NCI-H2196 treated with DMSO at 0.1 percent for 48 hours (cell line): ENCODE results near the gene AFF1.
"Not testable (repeated sequence)": the region's sequence is repeated elsewhere in the genome, so short reads cannot be mapped to it uniquely, and the experiment has no call there.

Source experiments
- DNase-seq: peaks from one replicate; lab custom pipeline; 2025; ENCODE audit not compliant: unreplicated experiment; lab: John Stamatoyannopoulos, UW

The AFF1 gene

DNA sequence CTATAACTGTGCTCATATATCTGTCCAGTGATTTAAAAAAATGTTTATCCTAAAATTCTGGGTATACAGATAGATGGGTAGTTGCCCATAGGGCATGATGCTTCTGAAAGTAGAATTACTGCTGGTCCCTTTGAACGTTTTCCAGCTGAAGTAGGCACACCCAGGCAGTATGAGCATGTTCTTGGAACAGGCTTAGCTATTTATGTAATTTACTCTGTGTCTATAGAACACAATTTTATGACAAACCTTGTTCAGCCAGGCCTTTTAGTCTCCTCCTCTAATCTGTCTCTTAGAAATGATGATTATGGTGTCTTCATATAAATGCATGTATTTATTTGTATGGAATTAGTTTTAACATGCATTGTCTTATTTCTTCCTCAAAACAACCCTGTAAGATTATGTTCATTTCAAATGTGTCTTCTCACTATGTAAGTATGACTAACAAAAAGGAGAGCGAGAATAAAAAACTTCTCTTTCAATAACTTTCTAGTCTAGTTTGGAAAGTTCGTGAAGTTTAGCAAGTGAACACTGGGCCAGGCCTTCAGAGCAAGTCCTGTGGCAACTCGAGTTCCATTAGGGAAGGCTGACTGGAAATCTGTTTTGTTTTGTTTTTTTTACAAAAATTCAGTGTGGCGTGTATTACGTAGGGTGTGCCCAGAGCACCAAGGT is 142.0 kb downstream of the AFF1 start:
- no peak for DNase-seq

- no peak for DNase-seq
These were observed 143.2 kb downstream of the AFF1 start for GRCh38 chr4:87077914-87078585.

DNA sequence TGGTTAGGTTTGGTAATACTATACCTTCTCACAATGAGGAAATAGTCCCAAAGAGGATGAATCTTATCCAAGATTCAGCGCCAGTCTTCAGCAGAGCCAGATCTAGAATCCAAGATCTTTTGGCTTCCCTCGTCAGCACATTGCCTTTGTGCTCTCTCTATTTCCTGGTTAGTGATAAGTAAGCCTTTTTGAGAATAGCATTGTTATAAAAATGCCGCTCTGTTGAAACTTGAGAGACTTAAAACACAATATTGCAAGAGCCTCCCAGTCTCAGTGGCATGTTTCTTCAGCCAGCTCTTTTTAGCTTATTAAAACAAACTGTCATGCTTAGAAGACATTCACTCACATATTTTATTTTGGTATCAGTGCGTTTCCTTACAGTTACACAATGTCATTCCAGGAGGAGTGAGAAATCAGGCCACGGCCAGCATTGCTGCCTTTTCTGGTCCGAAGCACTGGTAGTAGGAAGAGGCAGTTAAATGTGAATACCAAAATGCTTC is 144.2 kb downstream of the AFF1 start:
- no peak for DNase-seq

GRCh38 chr4:87079967-87080366 is 145.2 kb downstream of the AFF1 start:
- DNase-seq: no peak

DNA sequence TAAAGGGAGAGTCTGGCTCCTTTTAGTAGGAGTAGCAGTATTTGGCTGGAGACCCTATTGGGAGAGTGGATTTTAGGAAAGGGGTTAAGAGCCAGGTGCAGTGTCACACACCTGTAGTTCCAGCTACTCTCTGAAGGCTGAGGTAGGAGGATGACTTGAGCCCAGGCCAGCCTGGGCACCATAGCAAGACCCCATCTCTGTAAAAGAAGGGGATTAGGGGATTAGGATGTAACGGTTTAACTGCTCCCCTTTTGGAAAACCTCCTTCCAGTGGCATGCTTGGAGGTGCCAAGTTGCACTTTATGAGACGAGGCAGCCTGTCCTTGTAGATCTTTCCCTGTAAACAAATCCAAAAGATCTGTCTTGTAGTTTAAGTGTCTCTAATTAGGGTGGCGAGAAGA is 145.7 kb downstream of the AFF1 start:
- DNase-seq: no peak

DNA sequence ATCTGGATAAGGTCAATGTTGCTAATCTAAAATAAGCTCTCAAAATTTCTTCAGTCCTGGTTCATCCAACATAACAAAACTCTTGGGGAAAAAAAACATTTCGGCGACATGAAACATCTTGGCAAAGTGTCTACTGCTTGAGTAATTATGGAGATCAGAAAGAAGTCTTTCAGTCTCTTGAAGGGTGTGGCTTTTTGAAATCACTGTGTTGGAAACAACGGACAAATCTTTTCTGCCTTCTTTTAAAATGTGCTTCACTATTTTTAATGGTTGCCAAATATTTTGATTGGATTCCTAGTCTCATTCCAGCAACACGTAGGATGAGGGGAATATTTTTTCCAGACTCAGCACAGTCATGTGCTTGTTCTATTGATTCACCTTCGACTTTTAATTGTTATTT is 147.0 kb downstream of the AFF1 start:
- no peak for DNase-seq

GRCh38 chr4:87085732-87086131 is 150.9 kb downstream of the AFF1 start:
- DNase-seq: not testable (repeated sequence)

GRCh38 chr4:87086143-87086805 is 151.5 kb downstream of the AFF1 start:
- no peak for DNase-seq

DNA sequence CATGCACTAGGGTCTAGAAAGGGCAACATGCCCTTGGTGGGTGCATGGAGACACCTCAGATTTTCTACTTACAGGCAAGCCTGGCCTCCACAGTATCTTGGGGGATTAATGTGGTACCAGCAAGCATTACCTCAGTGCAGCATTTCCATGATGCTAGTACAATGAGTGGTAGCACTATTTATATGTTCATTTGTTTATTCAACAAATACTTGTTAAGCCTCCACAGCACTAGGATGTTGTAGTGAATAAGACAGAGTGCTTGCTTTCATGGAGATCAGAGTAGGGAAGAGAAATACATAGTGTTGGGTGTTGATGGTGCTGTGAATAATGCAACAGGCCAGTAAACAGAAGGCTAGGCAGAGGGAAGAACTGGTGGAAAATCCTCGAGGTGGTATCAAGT is 152.2 kb downstream of the AFF1 start:
- DNase-seq: no peak

- no peak for DNase-seq
These were observed 152.6 kb downstream of the AFF1 start for GRCh38 chr4:87087420-87087819.

DNA sequence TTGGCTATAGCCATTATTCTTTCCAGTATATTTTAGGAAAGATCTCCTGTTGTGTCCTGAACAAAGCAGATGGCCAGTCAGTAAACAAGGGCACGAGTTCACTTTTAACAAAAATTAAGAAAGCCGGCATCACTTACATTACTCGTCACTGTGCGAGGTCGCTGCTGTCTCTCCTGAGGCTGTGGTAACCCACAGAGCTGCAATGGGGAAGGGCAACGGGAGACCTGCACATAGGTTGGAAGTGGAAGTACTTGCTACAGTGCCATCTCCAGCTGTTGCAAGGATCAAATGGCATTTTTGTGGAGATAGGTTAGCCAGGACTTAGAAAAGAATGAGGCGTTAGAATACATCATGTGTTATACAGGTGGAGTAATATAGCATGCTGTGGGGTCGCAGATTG is 153.4 kb downstream of the AFF1 start:
- no peak for DNase-seq

DNA sequence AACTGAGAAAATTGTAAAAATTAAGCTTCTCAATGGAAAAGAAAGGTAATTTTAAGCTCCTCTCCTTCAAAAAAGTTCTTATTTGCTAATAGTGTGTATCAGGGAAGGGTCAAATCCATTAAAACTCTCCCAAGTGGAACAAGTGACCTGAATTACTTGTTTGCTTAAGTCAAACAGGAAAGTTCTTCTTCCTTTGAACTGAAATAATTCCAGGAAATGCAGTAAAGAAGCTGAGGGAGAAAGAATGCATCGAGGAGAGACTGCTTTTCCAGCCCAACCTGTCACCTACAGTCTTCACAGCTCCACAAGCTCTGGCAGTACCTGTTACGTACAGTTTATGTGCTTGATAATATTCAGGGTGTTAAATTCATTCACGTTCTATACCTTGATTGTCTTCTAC is 154.6 kb downstream of the AFF1 start:
- DNase-seq: no peak

GRCh38 chr4:87090305-87090704 is 155.5 kb downstream of the AFF1 start:
- DNase-seq: no peak

DNA sequence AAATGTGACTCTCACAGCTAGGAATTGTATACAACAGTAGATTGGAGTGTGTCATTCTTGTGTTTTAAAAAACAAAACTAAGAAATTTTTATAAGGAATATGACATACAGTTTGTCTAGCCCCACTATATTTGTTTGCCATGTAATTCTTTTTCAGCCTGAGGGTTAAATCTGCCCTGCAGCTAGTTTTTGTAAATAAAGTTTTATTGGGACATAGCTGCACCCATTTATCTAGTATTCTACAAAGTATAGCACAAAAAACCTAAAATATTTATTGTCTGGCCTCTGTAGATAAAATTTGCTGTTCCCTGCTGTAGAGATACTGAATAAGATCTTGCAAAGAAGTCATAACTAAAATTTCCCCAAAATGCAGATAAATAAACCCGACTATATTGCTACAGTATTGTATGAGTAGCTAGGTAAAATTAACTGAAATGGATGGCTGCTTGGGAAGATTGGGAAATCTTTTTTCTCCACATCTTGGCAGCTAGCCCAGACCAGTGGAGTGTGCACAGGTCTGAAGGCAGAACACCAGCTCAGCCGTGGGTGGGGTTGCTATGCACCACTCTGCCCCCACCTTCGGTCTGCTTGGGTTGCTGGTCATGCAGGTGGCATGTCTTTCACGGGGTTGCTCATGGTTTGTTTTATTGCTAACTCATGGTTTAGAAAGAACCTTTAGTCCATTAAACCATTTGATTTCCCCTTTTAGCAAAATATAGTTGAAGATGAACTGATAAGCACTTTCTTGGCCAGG is 157.8 kb downstream of the AFF1 start:
- DNase-seq: peak; percentile 54

DNA sequence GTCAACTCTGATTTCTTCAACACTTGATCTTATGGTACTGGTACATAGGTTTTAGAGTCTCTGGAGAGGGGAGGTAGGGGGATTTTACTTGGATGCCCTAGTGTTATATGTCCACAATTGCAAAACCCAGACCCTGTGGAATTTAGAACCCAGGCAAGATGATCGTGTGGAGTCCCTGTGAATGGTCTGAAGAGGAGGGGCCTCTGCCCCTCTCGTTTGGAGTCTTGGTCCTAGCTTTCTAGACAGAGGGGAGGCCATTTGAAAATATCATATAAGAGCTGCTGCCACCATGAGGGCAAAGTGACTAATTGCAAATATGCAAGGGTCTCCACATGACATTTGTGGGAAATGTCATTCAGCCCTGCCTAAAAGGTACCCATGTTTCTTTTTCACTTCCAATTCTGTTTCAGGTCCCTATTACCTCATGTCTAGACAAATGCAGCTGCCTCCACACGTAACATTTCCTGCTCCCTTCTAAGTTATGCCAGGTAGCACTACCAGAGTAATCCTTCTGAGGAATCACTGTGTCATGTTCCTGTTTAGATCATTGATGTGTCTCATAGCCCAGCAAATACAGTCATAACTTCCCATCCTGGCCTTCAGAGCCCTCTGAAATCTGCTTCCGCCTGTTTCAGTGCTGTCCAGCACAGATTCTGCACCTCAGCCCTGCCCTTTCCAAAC is 158.8 kb downstream of the AFF1 start:
- peak; percentile 10 for DNase-seq

GRCh38 chr4:87097075-87097474 is 162.3 kb downstream of the AFF1 start:
- no peak for DNase-seq

GRCh38 chr4:87100168-87100567 is 165.4 kb downstream of the AFF1 start:
- no peak for DNase-seq

- DNase-seq: no peak
These were observed 166.9 kb downstream of the AFF1 start for GRCh38 chr4:87101543-87102199.

- no peak for DNase-seq
These were observed 168.3 kb downstream of the AFF1 start for GRCh38 chr4:87103086-87103485.

GRCh38 chr4:87103691-87104187 is 168.9 kb downstream of the AFF1 start:
- no peak for DNase-seq
